Endodermal cell (in vitro differentiated cells): ENCODE measurements around the gene DENND4C. TPM values are rescaled to one million over a fixed set of nuclear protein-coding genes. Genes with fewer than 3 reads are reported as not detected.
"Not testable (repeated sequence)": the region's sequence is repeated elsewhere in the genome, so short reads cannot be mapped to it uniquely, and the experiment has no call there.

Source experiments
- DNase-seq: peaks from one replicate; pipeline ENCODE4 v3.0.0-alpha.2; 2017
- H3K27ac ChIP-seq: 2 replicates; pipeline ENCODE4 v1.5.1; 2013; ENCODE audit warnings: mild to moderate bottlenecking, low read depth, low read length, moderate library complexity
- H3K27me3 ChIP-seq: 2 replicates; pipeline ENCODE4 v1.6.1; 2013; ENCODE audit warnings: mild to moderate bottlenecking, low read length, moderate library complexity; ENCODE audit not compliant: insufficient read depth, control insufficient read depth, poor library complexity, severe bottlenecking
- H3K36me3 ChIP-seq: 2 replicates; pipeline ENCODE4 v1.7.0; 2013; ENCODE audit warnings: mild to moderate bottlenecking, low read length, moderate library complexity; ENCODE audit not compliant: control insufficient read depth, insufficient read depth
- H3K4me1 ChIP-seq: one replicate; pipeline ENCODE4 v1.7.0; 2013; ENCODE audit warnings: low read length; ENCODE audit not compliant: control insufficient read depth, insufficient read depth
- H3K4me3 ChIP-seq: 2 replicates; pipeline ENCODE4 v1.5.1; 2013; ENCODE audit warnings: mild to moderate bottlenecking, low read length, moderate library complexity
- H3K9ac ChIP-seq: 2 replicates; pipeline ENCODE4 v1.6.1; 2013; ENCODE audit warnings: mild to moderate bottlenecking, low read length, moderate library complexity; ENCODE audit not compliant: poor library complexity, severe bottlenecking; ENCODE audit errors: extremely low read depth
- H3K9me3 ChIP-seq: 2 replicates; pipeline ENCODE4 v1.6.1; 2013; ENCODE audit warnings: mild to moderate bottlenecking, low read length, moderate library complexity; ENCODE audit not compliant: control insufficient read depth
- H3K27ac Mint-ChIP-seq: 2 replicates; pipeline ENCODE4 v1.8.0; 2020; ENCODE audit warnings: mixed read lengths
- H3K27me3 Mint-ChIP-seq: 2 replicates; pipeline ENCODE4 v1.8.0; 2021; ENCODE audit warnings: mild to moderate bottlenecking, mixed read lengths; ENCODE audit not compliant: insufficient read depth
- H3K36me3 Mint-ChIP-seq: 2 replicates; pipeline ENCODE4 v1.8.0; 2020; ENCODE audit warnings: low read depth, mixed read lengths
- H3K4me1 Mint-ChIP-seq: 2 replicates; pipeline ENCODE4 v1.8.0; 2020; ENCODE audit warnings: mixed read lengths
- H3K4me3 Mint-ChIP-seq: 2 replicates; pipeline ENCODE4 v1.8.0; 2020; ENCODE audit warnings: mild to moderate bottlenecking, moderate library complexity, mixed read lengths
- H3K9me3 Mint-ChIP-seq: 2 replicates; pipeline ENCODE4 v1.8.0; 2020; ENCODE audit warnings: mild to moderate bottlenecking, mixed read lengths
- WGBS, 2 experiments: methylation state at CpG; one replicate each; pipeline versions ENCODE4 v1.1.5 to v1.1.7; 2013; ENCODE audit warnings: missing lambda C conversion rate in 2 of 2, mixed read lengths in 1 of 2; ENCODE audit not compliant: insufficient coverage in 1 of 2, insufficient read length in 1 of 2; 5-methylcytosine and 5-hydroxymethylcytosine counted together
- total RNA-seq, 2 donors: library from RNA; stranded (reverse); fragmentation: NEBNext Ultra II Directional in 1 of 2; extraction: Animal tissue kit (Norgen Biotek cat#: 25700) in 1 of 2; gene quantifications; 2 replicates in 1 of 2; 3 replicates in 1 of 2; pipeline ENCODE4 v1.2.1, GENCODE V29; 2021
- TF ChIP-seq, protein P1 (sequence below): fragments of 200-600 bp; sonication (generic); conservative IDR thresholded peaks from 2 replicates; pipeline ENCODE4 v1.5.0; 2021; ENCODE audit warnings: antibody characterized with exemption, mild to moderate bottlenecking

The DENND4C gene
- total RNA-seq, 2 donors from 2014 or later = 25.4 to 27.2 TPM

DNA sequence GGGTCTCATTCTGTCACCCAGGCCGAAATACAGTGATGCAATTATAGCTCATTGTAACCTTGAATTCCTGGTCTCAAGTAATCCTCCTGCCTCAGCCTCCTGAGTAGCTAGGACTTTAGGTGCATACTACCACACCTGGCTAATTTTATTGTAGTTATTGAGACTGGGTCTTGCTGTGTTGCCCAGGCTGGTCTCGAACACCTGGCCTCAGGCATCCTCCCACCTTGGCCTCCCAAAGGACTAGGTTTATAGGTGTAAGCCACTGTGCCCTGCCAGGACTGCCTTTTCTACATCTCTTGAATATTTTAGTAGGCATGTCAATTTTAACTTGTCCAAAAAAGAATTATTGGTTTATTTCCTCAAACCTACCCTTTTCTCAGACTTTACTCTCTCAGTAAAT is 16.9 kb downstream of the DENND4C start:
- Histone ChIP-seq H3K27me3 (no peaks in the 10 kb centered on the region), H3K9me3 (no peaks in the 10 kb centered on the region), H3K36me3 (no peaks in the 10 kb centered on the region), H3K4me3 (no peak overlapping the region), H3K4me1 (peaks cover 5% of the 10 kb centered on the region), H3K9ac (no peak overlapping the region), H3K27ac (no peak overlapping the region)
- H3K27ac Mint-ChIP-seq = no peak overlapping the region
- H3K9me3 Mint-ChIP-seq = no peaks in the 10 kb centered on the region
- H3K27me3 Mint-ChIP-seq = no peaks in the 10 kb centered on the region
- H3K4me3 Mint-ChIP-seq = no peak overlapping the region
- 92 to 100% methylated on average over 1 to 2 of the region's 2 CpGs for WGBS, 2 experiments
- no peak for DNase-seq
- H3K36me3 Mint-ChIP-seq = peaks cover 9% of the 10 kb centered on the region
- H3K4me1 Mint-ChIP-seq = peaks cover 35% of the 10 kb centered on the region
- TF ChIP-seq, protein P1, sequence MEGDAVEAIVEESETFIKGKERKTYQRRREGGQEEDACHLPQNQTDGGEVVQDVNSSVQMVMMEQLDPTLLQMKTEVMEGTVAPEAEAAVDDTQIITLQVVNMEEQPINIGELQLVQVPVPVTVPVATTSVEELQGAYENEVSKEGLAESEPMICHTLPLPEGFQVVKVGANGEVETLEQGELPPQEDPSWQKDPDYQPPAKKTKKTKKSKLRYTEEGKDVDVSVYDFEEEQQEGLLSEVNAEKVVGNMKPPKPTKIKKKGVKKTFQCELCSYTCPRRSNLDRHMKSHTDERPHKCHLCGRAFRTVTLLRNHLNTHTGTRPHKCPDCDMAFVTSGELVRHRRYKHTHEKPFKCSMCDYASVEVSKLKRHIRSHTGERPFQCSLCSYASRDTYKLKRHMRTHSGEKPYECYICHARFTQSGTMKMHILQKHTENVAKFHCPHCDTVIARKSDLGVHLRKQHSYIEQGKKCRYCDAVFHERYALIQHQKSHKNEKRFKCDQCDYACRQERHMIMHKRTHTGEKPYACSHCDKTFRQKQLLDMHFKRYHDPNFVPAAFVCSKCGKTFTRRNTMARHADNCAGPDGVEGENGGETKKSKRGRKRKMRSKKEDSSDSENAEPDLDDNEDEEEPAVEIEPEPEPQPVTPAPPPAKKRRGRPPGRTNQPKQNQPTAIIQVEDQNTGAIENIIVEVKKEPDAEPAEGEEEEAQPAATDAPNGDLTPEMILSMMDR = no peak

DNA sequence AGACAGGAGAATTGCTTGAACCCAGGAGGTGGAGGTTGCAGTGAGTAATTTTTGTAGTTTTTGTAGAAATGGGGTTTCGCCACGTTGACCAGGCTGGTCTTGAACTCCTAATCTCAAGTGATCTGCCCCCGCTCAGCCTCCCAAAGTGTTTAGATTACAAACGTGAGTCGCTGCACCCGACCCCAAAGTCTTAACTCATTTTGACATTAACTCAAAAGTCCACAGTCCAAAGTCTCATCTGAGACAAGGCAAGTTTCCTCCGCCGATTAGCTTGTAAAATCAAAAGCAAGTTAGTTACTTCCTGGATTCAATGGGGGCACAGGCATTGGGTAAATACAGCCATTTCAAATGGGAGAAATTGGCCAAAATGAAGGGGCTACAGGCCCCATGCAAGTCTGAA is 19.9 kb downstream of the DENND4C start:
- not testable (repeated sequence) for H3K27me3 Mint-ChIP-seq, H3K4me1 ChIP-seq, H3K4me3 Mint-ChIP-seq, H3K4me3 ChIP-seq, H3K36me3 ChIP-seq, H3K9me3 ChIP-seq, H3K27me3 ChIP-seq, H3K36me3 Mint-ChIP-seq, H3K27ac ChIP-seq, DNase-seq, H3K9me3 Mint-ChIP-seq, H3K9ac ChIP-seq
- Mint-ChIP-seq H3K27ac (peak overlapping the region; percentile 64), H3K4me1 (peaks cover 27% of the 10 kb centered on the region)
- 96% methylated on average over 8 of the region's 8 CpGs for whole genome bisulfite sequencing, 2 experiments

DNA sequence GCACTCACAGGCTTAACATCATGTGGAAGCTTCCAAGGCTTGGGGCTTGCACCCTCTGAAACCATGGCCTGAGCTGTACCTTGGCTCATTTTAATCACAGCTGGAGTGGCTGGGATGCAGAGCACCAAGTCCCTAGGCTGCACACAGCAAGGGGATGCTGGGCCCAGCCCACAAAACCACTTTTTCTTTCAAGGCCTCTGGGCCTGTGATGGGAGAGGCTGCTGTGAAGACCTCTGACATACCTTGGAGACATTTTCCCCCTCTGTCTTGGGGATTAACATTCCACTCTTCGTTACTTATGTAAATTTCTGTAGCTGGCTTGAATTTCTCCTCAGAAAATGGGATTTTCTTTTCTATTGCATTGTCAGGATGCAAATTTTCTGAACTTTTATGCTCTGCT is 20.7 kb downstream of the DENND4C start:
- H3K27me3 Mint-ChIP-seq, H3K9ac ChIP-seq, H3K36me3 ChIP-seq, H3K27ac ChIP-seq, H3K4me3 Mint-ChIP-seq, H3K9me3 Mint-ChIP-seq, H3K4me3 ChIP-seq, H3K4me1 ChIP-seq, H3K36me3 Mint-ChIP-seq, H3K9me3 ChIP-seq, H3K27me3 ChIP-seq: not testable (repeated sequence)
- WGBS, 2 experiments = 10% methylated on average over 1 of the region's 1 CpG; no CpG with 5 or more reads in 1 of the 2 experiments
- DNase-seq = peak; percentile 74
- Mint-ChIP-seq H3K4me1 (peaks cover 23% of the 10 kb centered on the region), H3K27ac (peak overlapping the region; percentile 77)

DNA sequence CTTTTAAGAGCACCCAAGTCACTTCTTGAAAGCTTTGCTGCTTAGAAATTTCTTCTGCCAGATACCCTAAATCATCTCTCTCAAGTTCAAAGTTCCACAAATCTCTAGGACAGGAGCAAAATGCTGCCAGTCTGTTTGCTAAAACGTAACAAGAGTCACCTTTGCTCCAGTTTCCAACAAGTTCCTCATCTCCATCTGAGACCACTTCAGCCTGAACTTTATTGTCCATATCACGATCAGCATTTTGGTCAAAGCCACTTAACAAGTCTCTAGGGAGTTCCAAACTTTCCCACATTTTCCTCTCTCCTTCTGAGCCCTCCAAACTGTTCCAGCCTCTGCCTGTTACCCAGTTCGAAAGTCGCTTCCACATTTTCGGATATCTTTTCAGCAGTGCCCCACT is 21.1 kb downstream of the DENND4C start:
- 86% methylated on average over 5 of the region's 5 CpGs for WGBS, 2 experiments
- not testable (repeated sequence) for DNase-seq, H3K36me3 Mint-ChIP-seq, H3K9me3 ChIP-seq, H3K9me3 Mint-ChIP-seq, H3K27me3 ChIP-seq, H3K4me3 ChIP-seq, H3K27ac ChIP-seq, H3K4me1 ChIP-seq, H3K4me3 Mint-ChIP-seq, H3K36me3 ChIP-seq, H3K9ac ChIP-seq, H3K27me3 Mint-ChIP-seq
- peak overlapping the region; percentile 77 for H3K27ac Mint-ChIP-seq
- H3K4me1 Mint-ChIP-seq = peaks cover 21% of the 10 kb centered on the region
